ENCODE measurements around the gene HJURP.

GRCh38 chr2:233845301-233846060, 8.9 kb downstream of the HJURP start:
- TF ChIP-seq CTCF (IDR thresholded peaks at IDR 0.05) (no peak), ZFX (IDR thresholded peaks at IDR 0.05; ENCODE audit: borderline replicate concordance) (no peak)
